ENCODE measurements around the gene TUB. TPM values are rescaled to one million over a fixed set of nuclear protein-coding genes. Genes with fewer than 3 reads are reported as not detected.

TUB gene
- total RNA-seq, 1 experiment from 2014 or later, result 0.39 TPM

DNA sequence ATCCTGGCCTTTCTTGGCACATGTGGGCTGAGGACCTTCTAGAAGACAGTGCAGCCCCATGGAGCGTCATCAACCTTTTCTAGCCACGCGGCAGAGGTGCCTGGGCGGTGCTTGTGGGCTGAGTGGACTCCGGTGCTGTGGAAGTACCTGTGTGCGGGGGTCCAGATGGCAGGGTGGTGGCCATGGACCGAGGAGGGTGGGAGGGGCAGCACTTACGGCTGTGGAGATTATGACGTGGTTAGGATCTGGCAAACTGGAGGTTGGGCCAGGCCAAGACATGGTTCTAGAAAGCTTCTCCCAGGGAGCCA is 2.0 kb downstream of the TUB start:
- BruUV-seq (replicated peaks), result no TSS peak
- Histone ChIP-seq H3K9me3 (ENCODE audit: low read depth, low read length, poor library complexity, severe bottlenecking) (no peaks in the 10 kb centered on the region), H3K4me3 (ENCODE audit: low read depth, low read length, poor library complexity, severe bottlenecking) (no peak overlapping the region), H3K36me3 (ENCODE audit: insufficient read depth, low read length, poor library complexity, severe bottlenecking) (no peaks in the 10 kb centered on the region), H3K27me3 (replicated peaks; ENCODE audit: insufficient read depth, low read depth, low read length, poor library complexity) (peaks cover 18% of the 10 kb centered on the region), H3K27ac (ENCODE audit: low read depth, low read length, poor library complexity, severe bottlenecking) (no peak overlapping the region), H3K4me1 (ENCODE audit: insufficient read depth, low read length, poor library complexity, severe bottlenecking) (no peaks in the 10 kb centered on the region)
- intact Hi-C loops (cut with micrococcal nuclease; ENCODE audit: unreplicated experiment), result no loop called here
- no peak for TF ChIP-seq EZH2 (IDR thresholded peaks at IDR 0.05; ENCODE audit: borderline replicate concordance, low read depth, low read length, poor library complexity, severe bottlenecking)
- TF ChIP-seq CTCF (conservative IDR thresholded peaks at IDR 0.05; ENCODE audit: low read depth, low read length), result no peak
- CTCF ChIA-PET, result no interaction called here
- DNase-seq (ENCODE audit: low spot score), result no peak
- POLR2A ChIA-PET (ENCODE audit: low non-redundant PET), result no interaction called here

GRCh38 chr11:8083871-8084281 is 2.9 kb downstream of the TUB start:
- Histone ChIP-seq H3K27ac (ENCODE audit: low read depth, low read length, poor library complexity, severe bottlenecking) (no peak overlapping the region), H3K27me3 (replicated peaks; ENCODE audit: insufficient read depth, low read depth, low read length, poor library complexity) (peaks cover 18% of the 10 kb centered on the region), H3K36me3 (ENCODE audit: insufficient read depth, low read length, poor library complexity, severe bottlenecking) (no peaks in the 10 kb centered on the region), H3K4me1 (ENCODE audit: insufficient read depth, low read length, poor library complexity, severe bottlenecking) (no peaks in the 10 kb centered on the region), H3K4me3 (ENCODE audit: low read depth, low read length, poor library complexity, severe bottlenecking) (no peak overlapping the region), H3K9me3 (ENCODE audit: low read depth, low read length, poor library complexity, severe bottlenecking) (no peaks in the 10 kb centered on the region)
- CTCF ChIA-PET, result no interaction called here
- POLR2A ChIA-PET (ENCODE audit: low non-redundant PET), result no interaction called here
- intact Hi-C loops (cut with micrococcal nuclease; ENCODE audit: unreplicated experiment), result no loop called here
- DNase-seq (ENCODE audit: low spot score), result no peak
- BruUV-seq (replicated peaks), result no TSS peak
- TF ChIP-seq EZH2 (IDR thresholded peaks at IDR 0.05; ENCODE audit: borderline replicate concordance, low read depth, low read length, poor library complexity, severe bottlenecking), result no peak
- no peak for TF ChIP-seq CTCF (conservative IDR thresholded peaks at IDR 0.05; ENCODE audit: low read depth, low read length)

GRCh38 chr11:8084352-8084751 is 3.3 kb downstream of the TUB start:
- ChIA-PET POLR2A (ENCODE audit: low non-redundant PET) (no interaction called here), CTCF (no interaction called here)
- no peaks in the 10 kb centered on the region for H3K9me3 ChIP-seq (ENCODE audit: low read depth, low read length, poor library complexity, severe bottlenecking)
- peaks cover 18% of the 10 kb centered on the region for H3K27me3 ChIP-seq (replicated peaks; ENCODE audit: insufficient read depth, low read depth, low read length, poor library complexity)
- intact Hi-C loops (cut with micrococcal nuclease; ENCODE audit: unreplicated experiment), result no loop called here
- no TSS peak for BruUV-seq (replicated peaks)
- H3K4me1 ChIP-seq (ENCODE audit: insufficient read depth, low read length, poor library complexity, severe bottlenecking), result no peaks in the 10 kb centered on the region
- no peak overlapping the region for H3K4me3 ChIP-seq (ENCODE audit: low read depth, low read length, poor library complexity, severe bottlenecking)
- H3K27ac ChIP-seq (ENCODE audit: low read depth, low read length, poor library complexity, severe bottlenecking), result no peak overlapping the region
- no peak for DNase-seq (ENCODE audit: low spot score)
- no peaks in the 10 kb centered on the region for H3K36me3 ChIP-seq (ENCODE audit: insufficient read depth, low read length, poor library complexity, severe bottlenecking)
- TF ChIP-seq CTCF (conservative IDR thresholded peaks at IDR 0.05; ENCODE audit: low read depth, low read length) (no peak), EZH2 (IDR thresholded peaks at IDR 0.05; ENCODE audit: borderline replicate concordance, low read depth, low read length, poor library complexity, severe bottlenecking) (no peak)

Data from A673 (cell line).